Measurements from ENCODE around the gene KRT31.
A peak's percentile ranks its signal among the peaks of the same experiment; 100 is the strongest.
"Not testable (repeated sequence)": the region's sequence is repeated elsewhere in the genome, so short reads cannot be mapped to it uniquely, and the experiment has no call there.

Gene KRT31

DNA sequence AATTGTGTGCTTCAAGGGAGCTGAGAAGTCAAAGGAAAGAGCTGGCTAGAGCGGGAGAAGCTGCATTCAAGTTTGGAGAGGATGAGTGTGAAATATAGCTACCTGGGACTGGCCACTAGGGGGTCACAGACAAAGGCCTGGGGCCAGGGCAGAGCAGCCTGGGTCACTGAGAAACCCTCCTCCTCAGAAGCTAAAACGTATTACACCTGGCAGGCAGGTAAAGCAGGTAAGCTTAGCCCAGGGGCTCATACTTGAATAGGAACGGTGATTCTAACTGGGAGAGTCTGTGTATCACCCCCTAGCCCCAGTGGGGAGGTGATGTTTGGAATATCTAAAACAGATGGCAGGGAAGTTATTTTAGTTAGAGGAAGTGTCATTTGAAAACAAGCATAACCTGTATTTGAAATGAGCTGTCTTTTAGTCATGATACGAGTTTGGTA, 20.2 kb upstream of the KRT31 start:
- no peak for DNase-seq (ENCODE audit: low spot score)

DNA sequence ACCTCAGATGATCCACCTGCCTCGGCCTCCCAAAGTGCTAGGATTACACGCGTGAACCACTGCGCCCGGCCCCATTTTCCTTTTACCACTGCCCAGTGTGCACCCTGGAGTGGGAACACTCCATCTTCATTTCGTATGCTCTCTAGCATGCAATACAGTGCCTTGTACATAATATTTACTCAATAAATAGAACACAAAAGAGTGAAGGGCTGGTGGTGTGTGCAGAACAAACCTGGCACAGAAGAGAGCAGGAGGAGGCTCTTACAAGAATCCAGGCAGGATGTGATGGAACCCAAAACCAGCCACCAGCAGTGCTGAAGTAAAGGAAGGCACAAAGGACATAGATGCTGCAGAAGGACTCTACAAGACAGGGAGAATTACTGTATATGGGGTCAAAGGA, 19.7 kb upstream of the KRT31 start:
- DNase-seq (ENCODE audit: low spot score) = no peak

DNA sequence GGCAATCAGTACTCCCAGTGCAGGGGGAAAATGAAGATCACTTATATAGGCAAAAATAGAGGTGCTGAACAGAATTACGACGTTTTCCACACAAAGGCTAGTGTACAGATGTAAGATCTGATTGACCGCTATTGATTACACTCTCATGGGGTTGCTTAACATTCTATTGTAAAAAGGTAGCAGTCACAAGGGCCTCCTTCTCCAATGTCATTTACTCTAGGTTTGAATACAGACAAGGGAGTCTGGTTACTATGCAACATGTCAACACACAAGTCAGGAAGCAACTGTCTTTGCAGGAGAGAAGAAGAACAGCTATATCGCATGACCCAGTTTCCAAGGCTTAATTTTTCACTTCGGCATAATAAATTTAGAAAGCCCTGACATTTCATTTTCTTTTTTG, 19.1 kb upstream of the KRT31 start:
- no peak for DNase-seq (ENCODE audit: low spot score)

DNA sequence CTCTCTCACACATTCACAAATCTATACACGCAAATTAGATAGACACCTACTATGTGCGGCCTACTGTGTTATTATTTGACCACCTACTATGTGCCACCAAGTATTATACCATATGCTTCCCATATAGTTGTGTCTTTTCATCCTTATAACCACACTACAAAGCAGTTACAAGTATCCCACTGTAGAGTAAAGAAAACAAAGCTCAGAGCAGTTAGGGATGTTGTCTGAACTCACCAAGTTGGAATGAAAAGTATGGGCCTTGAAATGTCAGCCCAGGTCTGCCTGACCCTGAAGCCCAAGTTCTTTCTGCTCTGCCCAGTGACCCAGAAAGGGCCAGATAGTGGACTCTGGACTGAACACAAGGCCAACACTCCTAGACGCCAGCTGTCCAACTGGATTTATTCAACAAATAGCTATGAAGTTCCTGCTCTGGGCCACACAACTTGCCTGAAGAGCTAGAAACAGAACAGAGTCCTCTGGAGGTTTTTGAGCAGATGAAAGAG, 18.5 kb upstream of the KRT31 start:
- peak; percentile 59 for DNase-seq (ENCODE audit: low spot score)

DNA sequence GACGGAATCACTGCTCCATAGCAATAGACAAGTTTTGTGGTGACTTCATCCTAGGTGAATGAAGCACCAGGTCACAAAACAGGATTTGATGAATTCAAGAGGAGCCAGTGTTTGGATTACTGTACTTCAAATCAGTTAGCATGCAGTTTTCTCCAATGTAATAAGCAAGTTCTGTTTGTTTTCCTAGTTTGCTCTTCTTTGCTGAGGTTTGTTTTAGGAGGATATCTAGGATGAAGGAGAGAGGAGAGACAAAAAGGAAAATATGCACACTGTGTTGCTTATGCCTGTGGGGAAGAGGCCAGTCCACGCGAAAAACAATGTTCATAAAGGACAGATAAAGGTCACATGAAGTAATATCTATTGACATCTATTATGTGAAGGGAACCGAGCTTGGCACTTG, 18.0 kb upstream of the KRT31 start:
- no peak for DNase-seq (ENCODE audit: low spot score)

DNA sequence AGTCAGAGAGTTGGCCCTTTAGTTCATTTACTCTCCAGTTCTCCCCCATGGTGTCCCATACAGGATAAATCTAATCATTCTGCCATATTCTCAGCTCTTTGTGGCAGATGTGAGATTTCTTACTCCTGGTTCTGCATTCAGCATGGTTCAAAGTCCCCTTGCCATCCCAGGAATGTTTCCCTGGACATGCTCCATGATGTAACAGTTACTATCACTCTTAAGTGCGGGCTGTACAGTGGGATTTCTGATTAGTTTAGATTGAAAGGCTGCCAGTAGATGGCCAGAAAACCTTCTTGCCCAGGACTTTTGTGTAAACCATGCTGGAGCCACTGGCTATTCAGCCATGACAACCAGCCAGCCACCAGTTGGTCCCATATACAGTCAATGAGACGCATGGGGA, 16.6 kb upstream of the KRT31 start:
- no peak for DNase-seq (ENCODE audit: low spot score)

DNA sequence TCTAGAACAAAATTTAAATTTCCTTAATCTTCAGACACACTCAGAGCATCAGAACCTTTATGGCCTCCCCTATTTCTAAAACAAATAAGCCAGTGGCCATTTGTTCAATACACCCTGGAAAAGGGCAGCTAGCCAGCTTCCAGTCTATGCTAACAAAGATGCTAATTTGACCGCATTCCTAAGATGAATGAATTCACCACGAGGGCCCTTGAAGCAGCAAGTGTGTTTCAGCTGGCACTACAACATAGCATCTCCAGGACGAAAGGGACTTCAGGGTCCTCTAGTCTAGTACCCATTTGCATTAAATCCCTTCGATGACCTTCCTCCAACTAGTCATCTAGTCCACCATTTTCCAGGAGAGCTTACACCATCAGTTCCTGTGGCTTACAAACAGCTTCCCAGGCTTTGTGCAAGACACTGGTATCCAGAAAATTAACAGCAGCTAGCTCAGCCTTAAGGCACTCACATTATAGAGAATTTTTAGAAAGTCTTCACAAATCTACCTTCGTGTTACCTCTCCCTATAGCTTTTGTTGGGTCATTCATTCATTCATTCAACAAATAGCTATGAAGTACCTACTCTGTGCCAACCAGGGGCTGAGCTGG, 16.0 kb upstream of the KRT31 start:
- DNase-seq (ENCODE audit: low spot score) = no peak

DNA sequence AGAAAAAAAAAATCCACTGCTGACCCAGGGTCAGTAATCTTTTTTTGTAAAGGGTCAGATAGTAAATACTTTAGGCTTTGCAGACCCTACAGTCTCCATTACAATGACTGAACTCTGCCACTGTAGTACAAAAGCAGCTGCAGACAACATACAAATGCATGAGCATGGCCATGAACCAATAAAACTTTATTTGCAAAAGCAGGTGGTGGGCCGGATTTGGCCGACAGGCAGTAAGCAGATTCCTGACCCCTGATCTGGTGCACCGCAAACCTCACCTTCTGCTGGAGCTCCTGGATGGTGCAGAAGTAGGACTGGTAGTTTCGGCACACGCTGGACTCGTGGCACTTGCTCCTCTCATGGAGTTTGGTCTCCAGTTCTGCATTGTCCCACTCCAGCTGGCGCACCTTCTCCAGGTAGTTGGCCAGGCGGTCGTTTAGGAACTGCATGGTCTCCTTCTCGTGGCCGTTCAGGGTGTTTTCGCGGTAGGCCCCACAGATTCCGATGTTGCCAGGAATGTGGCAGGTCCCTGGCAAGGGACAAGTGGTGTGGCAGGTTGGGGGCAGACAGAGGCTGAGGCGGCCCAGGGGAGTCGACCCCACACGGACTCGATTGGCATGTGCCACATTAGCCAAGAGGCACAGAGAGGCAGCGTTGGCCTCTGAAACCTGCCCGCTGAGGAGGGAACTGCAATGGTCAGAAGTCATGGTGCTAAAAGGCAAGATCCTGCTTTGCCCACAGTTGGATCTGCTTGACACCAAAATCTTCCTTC, 13.8 kb upstream of the KRT31 start:
- no peak for DNase-seq (ENCODE audit: low spot score)

DNA sequence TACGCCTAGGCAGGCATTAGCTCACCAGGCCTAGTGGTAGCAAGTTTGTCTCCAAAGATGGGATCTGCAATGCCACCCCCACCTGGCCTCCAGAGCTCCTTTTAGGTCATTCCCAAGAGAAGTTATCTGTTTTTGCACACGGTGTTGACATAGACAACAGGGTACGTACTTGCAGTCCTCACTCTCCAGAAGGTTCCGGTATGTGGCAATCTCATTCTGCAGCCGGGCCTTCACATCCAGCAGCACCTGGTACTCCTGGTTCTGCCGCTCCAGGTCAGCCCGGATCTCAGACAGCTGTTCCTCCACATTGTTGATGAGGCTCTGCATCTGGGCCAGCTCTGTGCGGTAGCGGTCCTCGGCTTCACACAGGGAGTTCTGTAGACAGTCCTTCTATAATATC, 9.8 kb upstream of the KRT31 start:
- no peak for DNase-seq (ENCODE audit: low spot score)

DNA sequence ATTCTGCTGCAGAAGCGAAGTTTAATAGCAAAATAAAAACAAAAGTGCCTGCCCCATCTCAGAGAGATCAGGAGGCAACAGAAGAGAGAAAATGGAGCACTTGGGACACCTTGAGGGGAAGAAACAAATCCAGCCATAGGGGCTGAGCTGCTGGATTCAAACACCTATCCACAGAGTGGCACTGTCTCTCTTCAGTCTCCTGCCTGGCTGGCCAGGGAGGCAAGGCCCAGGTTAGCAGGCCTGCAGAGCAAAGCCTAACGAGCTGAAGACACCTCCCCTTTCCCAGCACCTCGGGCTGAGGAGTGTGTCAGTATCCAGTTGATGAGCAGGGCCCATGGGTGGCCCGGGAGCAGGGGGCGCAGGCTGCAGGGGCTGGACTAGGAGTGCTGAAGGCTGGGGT, 8.8 kb upstream of the KRT31 start:
- no peak for DNase-seq (ENCODE audit: low spot score)

DNA sequence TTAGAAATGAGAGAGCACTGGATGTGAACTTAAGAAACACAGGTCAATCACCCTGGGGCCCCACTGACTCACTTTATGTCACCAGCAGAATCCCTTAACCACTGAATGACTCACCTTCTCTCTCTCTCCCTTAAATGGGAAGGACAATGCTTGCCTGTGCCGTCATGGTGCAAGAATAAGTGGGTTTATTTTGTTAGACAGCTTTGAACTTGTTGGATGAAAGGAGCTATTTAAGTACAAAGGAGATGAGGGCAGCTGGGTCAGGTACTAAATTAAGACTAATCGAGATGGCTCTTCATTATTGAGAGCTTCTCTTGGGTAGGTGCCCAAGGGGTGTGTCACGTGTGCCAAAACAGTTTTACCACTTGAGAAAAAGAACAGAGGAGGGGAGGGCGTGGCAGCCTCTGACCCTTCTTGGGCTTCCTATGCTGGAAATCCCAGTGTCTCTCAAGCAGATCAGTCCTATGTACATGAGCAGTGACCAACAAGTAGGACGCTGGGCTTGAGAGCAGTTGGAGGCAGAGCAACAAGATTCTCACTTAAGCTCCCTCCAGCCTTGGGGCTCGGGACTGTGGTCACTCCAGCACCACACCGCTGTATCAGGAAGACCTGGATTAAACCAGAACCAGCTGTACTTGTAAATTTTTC, 6.7 kb upstream of the KRT31 start:
- peak; percentile 91 for DNase-seq (ENCODE audit: low spot score)

DNA sequence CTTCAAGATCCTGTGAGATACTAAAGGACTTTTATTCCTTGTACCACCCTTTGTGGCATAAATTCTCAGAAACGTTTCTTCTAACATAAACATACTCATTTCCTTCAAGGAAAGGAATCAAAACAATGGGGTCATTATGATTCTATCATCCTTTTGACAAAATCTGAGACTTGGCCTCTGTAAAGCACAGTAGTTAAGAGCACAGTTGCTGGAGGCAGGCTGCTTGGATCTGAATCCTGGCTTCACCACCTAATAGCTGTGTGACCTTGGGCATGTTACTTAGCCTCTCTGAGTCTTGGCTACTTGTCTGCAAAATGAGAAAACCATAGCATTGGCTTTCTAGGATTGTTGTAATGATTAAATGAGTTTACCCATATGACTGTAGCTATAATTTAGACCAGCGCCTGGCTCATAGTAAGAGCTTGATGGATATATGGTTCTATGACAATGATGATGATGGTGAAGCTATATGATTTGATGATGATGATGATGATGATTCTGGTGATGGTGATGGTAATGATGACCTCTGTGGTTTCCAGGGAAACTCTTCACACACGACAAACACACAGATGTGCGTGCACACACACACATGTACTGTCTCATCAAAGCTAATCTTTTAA, 6.1 kb upstream of the KRT31 start:
- no peak for DNase-seq (ENCODE audit: low spot score)

DNA sequence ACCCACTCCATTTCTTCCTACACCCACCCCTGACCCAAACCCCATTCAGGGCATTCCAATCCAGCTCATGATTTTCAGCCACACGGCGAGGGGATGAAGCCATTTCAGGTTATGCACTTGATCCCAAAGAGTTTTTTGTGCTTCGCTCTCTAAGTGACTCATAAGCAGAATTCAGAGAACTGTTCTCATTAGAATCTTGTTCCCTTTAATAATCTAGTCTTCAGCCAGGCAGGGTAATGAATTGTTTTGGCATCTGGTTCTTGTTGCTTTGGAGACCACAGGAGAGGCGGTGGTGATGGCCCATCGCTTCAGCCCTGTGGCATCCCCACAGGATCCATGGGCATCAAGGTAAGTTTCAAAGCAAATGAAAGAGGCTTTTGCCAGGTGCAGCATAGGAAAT, 4.8 kb upstream of the KRT31 start:
- DNase-seq (ENCODE audit: low spot score) = no peak

DNA sequence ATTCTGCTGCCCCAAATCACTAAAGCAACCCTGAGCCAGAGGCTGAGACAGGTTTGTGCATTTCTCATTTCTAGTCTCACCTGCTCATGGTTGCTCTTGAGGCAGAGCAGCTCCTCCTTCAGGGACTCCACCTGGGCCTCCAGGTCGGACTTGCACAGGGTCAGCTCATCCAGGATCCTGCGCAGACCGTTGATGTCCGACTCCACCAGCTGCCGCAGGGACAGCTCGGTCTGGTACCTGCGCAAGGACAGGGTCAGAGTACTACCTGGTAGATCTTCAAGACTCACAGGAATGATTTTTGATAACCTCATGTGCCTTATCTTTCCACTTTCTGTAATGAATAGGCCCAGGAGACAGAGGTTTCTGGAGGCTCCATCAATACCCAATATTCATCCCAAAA, 1.1 kb downstream of the KRT31 start:
- DNase-seq (ENCODE audit: low spot score) = no peak

DNA sequence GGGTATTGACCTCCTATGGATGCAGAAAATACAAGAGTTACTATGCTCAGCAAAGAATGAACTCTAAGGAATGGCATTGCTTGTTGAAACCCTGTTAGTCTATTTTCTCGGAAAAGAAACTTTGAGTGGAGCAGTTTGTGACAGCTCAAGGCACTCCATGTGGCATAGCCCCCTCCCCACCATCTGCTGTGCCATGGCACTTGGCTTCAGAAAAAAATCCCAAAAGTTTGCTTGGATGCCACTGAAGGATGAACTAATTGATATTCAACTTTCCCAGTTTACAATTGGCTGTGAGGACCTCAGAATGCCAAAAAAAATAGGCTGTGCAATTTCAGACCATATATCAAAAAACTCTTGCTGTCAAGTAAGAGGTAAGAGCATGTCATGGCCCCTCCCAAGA, 1.8 kb downstream of the KRT31 start:
- no peak for DNase-seq (ENCODE audit: low spot score)

DNA sequence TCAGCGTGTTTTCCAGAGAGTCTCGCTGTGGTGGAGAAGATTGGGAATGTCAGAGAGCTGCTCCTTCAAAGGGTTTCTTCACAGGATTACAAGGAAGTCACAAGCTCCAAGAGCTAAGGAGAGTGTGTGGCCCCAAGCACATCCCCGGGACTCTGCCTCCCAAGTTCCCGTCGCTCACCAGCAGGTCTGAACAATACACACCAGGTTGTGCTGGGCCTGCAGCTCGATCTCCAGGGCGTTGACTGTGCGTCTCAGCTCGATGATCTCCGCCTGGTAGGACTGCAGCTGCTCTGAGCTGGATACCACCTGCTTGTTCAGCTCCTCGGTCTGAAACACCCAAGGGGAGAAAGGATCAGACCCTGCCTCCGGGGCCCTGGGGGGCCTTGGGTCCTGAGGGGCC, 2.4 kb downstream of the KRT31 start:
- not testable (repeated sequence) for DNase-seq (ENCODE audit: low spot score)

DNA sequence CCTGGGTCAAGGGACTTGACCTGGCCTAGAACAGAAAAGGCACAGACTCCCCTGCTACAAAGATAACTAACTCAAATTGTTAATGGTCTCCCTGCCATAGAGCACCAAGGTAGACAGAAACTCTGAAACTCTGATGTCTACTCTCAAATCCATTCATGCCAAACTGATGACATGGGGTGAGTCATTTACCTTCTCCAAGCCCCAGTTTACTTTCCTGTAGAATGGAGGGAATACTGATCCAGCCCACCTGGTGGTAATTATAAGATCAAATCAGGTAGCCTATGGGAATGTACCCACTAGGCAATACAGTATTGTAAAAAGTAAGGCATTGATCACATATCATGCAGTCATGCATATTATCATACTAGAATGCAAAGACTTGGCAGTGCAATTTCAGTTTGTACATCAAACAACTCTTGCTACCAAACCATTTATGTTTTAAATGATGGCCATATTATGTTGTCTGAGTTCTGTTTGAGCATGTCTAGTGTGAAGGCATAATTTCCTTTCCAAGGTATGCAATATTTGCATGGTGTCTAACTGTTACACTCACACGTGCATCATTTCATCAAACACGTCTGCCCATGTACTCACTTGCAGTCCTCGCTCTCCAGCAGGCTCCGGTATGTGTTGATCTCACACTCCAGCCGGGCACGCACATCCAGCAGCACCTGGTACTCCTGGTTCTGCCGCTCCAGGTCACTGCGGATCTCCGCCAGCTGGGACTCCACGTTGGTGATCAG, 3.0 kb downstream of the KRT31 start:
- no peak for DNase-seq (ENCODE audit: low spot score)

DNA sequence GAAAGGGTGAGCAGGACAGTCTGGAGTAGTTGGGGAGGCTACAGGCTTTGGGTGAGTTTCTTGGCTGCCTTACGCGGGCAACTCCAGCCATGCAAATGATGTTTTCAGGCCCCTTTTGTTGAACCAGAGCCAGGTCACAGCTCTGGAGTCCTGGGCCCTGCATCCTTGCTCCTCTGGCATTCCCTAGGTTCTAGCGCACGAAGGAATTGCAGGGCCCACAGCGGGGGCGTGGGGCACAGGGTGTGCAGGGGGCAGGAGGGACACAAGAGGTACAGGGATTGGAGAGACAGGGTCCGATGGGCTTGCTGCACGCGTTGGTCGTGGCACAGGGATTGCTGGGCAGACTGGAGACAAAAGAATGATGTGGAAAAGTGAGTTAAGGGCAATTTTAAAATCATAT, 3.6 kb downstream of the KRT31 start:
- no peak for DNase-seq (ENCODE audit: low spot score)

DNA sequence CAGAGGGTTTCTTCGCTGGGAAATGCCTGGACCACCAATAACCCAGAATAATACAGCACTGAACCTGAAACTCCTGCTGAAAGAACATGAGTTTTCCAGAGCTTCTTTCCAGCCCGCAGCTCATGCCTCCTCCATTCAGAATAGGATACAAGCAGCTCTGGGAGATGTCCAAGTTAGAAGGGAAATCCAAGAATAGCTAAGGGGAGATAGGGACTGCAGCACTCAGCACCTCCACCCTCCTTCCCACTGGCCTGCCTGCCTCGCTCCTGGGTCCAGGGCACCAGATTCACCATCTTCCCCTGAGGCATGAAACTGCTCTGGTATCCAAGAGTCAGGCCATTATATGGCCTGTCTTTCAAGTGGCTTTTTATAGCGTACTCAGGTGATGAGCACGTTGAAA, 4.1 kb downstream of the KRT31 start:
- DNase-seq (ENCODE audit: low spot score) = no peak

DNA sequence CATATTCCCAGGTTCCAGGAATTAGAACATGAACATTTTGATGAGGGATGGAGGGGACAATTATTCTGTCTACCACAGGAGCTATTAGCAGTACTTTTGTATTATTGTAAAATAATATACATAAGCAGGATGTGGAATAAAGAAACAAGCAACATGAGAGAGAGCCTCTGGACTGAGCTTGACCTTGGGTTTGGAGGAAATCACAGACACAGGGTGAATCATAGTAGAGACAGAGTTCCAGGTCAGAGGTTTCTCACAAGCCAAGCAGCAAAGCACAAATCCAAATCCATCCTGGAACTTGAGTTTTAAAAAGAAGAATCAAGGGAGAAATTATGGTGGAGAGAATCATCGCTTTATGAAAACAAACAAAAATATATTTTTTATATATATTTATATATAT, 5.1 kb downstream of the KRT31 start:
- DNase-seq (ENCODE audit: low spot score) = peak; percentile 36

DNA sequence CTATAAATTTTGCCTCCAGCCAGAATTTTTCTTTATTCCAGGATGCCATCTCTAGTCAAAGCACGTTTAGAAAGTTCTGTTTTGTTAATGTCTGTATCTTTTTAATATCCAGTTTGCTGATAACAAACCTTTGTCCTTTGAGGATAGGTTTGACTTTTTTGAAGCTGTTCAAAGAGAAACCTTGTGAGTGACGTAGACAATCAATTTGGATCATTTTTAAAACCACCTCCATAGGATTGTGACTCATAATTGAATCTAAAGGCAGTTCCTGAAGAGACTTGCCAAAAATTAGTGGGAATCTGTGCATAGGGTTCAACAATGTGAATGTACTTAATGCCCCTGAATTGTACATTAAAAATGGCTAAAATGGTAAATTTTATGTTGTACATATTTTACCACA, 5.9 kb downstream of the KRT31 start:
- DNase-seq (ENCODE audit: low spot score) = no peak

DNA sequence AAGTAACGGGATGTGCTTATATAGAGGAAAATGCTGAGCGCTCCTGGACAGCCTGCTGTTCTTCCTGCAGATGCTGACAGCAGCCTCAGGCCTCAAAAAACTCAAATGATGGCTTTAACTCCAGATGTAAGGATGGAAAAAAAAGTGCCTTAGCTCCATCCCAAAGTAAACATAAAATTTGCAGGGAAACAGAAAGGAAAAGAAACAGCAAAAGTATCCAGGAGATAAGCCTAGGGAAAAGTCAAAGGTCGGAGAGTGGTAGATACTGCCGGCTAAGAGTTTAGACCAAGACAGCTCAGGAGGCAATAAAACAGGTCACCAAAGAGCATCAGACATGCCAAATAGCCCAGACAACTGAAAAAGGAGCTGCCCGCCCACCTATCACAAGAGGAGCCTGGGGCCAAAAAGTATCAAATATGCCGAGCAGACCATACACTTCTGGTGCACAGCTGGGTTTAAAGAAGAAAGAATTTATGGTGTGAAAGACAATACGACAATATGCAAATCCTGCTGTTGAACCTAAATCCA, 6.9 kb downstream of the KRT31 start:
- no peak for DNase-seq (ENCODE audit: low spot score)

Measured in AG08395 (cell line).